PC-9 (cell line): ENCODE data around the gene RPL22.

Source experiments
- CTCF ChIP-seq: fragments of 200-600 bp; sonication (generic); conservative IDR thresholded peaks from 2 replicates; pipeline ENCODE4 v1.6.1; 2017; ENCODE audit warnings: mixed run types, antibody characterized with exemption, mild to moderate bottlenecking, moderate library complexity
- EZH2 ChIP-seq: fragments of 200-600 bp; sonication (generic); IDR thresholded peaks from 2 replicates; pipeline ENCODE4 v1.8.0; 2017; ENCODE audit warnings: antibody characterized with exemption, low read depth

GRCh38 chr1:6143395-6143794 lies 56.0 kb downstream of the RPL22 start:
- TF ChIP-seq CTCF, result no peak
- TF ChIP-seq EZH2, result no peak
